Stimulated activated CD4-positive, alpha-beta T cell treated with anti-CD3 and anti-CD28 coated beads, Interleukin-1b, Interleukin-23, amount 100 ng/mL, for 24 hours (primary cell): ENCODE data around the gene LUZP1.

Experiments
- DNase-seq, 4 experiments: peaks; one replicate each; pipeline ENCODE4 v3.0.0-alpha.2; 2020; ENCODE audit warnings: low read depth in 4 of 4, low spot score in 1 of 4

LUZP1 gene

DNA sequence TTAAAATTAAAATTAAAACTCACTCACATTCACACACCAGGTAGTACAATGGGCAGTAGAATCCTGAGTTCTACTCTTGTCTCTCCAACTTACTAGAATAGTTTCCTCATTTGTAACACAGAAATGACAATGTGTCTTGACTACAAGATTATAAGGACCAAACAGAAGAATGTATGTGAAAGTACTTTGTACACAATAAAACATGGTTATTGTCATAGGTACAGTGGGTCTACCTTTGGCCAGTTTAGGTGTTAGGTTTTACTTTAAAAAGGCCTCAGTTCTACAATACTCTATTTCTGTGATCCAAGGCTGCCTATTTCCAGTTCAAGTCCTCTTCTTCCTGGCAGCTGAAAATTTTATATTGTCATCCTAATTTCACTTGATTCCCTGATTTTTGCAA lies 50.2 kb downstream of the LUZP1 start:
- no peak for DNase-seq

DNA sequence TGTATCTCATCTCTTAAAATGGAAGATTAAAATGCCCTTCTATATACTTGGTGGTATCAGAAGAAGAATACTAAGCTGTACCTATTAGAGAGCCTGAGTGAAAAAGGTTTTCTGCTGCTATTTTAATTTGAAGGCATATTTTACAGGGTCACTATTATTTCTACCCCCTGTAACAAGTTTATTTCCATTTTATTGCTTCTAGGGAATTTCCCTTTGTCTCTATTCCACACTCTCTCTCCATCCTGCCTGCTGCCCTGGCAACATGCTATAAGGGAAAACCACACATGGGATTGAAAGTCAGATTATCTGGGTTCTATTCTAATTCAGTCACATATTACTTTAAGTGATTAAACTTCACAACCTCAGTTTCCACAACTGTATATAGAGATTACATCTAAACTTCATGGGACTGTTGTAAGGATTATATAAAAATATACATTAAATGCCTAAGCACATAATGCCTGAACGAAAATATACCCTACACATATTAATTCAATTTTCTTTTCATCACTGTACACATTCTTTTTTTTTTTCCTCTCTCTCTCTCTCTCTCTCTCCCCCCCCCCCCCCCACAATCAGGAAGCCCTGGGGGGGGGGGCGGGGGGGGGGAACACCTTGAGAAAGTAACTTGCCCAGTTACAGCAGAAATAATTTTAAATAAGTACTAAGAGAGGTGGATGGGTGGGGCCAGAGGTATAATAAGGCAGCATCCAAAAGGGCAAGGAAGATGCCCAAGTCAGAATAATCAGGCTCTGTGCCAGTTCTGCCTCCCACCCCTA lies 51.5 kb downstream of the LUZP1 start:
- DNase-seq = no peak

DNA sequence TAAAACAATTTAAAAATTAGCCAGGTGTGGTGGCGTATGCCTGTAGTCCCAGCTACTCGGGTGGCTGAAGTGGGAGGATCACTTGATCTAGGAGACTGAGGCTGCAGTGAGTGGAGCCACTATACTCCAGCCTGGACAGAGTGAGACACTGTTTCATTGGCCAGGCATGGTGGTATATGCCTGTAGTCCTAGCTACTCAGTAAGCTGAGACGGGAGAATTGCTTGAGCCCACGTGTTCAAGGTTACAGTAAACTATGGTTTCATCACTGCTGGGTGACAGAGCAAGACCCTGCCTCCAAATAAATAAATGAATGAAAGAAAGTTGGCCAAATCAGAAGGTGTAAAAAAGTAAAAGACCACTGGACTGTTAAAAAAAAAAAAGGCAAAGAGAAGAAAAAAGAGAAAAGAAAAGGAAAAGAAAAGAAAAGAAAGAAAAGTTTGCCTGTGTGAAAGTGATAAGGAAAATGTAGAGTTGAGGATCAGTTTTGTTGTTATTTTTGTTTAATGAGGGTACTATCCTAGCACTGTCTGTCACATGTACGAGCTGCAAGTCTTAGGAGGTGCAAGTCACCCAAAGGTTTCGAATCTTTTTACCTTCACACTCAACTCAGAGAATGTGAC lies 52.3 kb downstream of the LUZP1 start:
- no peak for DNase-seq

DNA sequence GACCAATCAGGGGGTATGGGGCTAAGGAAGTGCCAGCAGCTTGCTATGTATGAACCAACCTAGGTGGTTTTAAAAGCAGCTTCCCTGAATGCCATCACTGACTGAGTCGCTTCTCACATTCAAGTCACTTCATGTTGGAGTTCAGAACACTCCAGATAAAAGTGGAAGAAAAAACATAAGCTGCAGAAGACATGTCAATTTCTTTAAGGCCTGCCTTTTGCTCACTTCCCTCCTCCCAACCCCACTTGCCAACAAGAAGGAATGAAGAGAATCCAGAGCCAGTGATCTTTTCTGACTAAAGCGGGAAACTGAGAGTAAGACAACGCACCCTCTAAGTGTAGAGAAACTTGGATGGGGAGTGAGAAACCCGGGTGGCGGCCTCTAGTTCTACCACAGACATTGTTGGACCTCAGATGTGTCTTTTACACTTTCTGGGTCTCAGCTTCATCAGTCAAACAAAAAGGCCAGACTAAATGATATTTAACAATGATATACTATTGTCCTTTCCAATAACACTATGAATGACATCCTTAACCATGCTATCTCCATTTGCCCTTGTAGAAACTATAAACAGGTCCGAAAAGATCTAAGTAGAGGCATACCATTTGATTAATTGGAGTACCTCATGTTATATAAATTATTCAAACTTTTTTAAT lies 54.1 kb downstream of the LUZP1 start:
- DNase-seq = no peak

DNA sequence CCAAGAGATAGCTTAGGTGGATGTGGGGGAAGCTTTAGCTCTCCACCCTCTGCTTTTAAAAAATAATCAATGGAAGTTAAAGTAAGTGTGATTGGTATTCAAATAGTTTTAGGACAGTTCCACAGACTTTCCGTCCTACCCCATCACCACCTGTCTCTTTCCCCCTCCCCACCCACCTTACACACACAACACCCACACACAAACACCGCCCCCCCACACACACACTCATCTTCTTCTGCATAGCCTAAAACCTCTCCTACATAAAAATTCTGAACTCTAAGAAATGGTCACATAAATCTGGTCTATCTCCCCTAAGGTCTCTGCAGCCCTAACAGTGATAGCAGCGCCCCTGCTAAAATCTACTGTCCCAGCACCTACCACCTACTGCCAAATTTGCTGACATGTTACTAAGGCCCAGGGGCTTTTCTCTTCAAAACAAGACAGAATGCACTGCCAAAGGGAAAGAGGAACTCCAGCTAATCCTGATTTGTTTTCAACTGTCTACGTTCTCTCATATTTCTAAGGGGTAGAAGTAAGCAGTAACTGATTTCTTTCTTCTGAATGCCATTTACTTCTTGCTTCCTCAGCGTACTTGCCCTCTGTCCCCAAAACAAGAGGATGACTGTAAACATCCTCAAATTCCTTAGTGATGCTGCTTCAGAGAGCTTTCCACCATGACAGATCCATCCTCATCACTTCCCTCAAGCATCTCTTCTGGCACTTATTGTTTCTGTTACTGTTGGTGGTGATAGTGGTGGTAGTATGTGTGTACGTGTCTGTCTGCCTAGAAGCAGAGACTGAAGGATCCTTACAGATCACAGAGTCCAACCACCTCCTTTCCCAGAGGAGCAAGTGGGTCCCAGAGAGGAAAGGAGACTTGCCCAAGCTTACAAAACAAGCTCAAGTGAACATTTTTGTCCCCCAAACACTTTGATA lies 56.8 kb downstream of the LUZP1 start:
- DNase-seq = no peak

DNA sequence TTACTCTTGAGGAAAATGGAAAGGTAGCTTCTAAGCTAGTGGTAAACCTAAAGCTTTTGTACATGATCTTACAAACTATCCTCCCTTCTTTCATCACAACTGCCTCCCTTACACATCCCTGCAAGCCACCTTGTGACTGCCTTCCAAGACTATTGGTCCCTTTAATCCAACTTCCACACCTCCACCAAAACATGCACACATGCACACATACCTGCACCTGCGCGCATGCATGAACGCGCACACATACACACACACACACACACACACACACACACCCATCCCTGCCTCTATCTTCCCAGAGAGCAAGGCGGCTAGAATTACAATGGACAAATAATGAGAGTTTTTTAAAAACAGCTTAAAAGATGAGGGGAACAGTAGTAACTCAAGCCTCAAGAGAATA lies 58.3 kb downstream of the LUZP1 start:
- DNase-seq = no peak

DNA sequence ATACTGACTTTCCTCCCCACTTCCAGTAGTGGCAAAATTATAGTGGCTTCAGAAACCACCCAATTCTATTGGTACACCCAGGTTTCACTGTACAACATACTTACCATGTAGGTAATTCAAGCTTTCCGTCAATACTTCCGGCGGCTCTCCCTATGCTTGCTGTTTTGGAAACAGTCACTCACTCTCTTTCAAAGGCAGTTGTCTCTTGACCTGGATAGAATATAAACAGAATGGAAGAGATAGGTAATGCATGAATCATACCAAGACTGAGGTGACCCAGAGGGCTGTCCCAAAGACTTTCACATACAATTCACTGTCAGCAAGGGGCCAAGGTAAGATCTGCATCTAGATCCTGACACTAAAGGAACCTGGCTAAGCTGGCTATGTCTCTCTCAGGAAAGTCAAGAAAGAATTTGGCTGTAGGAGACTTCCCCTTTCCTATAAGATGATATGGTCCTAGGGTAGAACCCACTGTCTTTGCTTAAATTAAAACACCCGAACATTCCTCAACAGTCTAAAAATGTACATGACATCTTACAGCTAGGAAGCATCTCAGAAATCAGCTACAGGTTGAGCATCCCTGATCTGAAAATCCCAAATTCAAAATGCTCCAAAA lies 59.6 kb downstream of the LUZP1 start:
- peak in 1 of 4 experiments; percentile 15 for DNase-seq

DNA sequence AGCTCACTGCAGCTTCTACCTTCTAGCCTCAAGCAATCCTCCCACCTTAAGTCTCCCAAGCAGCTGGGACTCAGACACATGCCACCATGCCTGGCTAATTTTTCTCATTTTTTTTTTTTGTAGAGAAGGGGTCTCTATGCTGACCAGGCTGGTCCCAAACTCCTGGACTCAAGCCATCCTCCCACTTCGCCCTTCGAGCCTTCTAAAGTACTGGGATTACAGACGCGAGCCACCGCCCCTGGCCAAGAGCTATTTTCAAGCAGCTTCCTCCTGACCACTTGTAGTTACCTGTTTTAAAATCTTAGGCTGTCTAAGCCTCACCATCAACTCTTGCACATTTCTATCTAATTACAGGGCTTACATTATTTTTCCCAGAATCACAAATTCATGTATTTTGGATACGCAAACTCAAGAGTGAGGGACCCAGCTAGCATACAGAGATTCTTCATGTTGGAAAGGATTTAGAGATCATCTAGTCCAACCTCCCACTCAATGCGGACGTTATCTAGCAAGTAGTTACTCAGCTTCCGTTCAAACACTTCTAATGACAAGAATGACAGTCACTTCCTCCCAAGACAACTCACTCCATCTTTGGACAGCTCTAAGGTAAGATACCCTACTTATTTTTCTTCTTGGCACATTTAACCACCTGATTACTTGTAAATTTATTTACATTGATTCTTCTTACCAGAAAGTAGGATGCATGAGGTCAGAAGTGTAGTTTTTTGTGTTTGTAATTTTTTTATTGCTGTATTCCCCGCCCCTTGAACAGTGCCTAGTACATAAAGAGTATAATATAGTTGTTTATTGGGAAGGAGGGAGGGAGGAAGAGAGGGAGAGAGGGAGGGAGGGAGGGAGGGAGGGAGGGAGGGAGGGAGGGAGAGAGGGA lies 65.4 kb downstream of the LUZP1 start:
- DNase-seq = peak in 1 of 4 experiments; percentile 15

DNA sequence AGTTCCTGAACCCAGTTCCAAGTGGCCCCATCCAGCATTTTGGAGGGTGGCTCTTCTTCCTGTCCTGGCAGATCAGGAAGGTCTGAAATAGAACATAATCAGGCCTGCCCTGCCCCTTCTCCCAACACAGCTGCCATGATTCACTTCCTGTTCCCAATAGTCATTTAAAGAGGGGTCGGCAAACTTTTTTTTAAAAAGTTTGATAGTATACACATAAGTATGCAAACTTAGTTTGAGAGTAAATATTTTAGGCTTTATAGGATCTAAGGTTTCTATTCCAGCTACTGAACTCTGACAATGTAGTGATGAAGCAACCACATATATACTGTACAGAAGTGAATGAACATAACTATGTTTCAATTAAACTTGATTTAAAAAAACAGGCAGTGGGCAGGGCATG lies 66.4 kb downstream of the LUZP1 start:
- DNase-seq = no peak

DNA sequence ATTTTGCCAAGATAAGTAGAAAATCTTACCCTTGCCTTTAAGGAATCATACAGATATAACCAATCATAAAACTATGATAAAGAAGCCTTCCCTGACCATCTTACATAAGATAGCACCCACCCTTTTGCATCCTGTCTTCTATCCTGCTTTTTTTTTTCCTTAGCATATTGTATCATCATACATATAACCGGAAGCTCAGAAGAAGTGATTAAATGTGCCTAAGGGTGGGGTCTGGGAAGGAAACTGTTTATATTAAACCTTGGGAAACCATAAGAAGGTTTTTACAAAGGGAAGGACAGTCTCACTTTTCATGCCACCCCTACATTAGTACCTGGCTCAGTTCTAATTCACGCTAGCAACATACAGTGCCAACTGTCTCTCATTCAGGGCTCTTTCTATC lies 66.8 kb downstream of the LUZP1 start:
- no peak for DNase-seq

DNA sequence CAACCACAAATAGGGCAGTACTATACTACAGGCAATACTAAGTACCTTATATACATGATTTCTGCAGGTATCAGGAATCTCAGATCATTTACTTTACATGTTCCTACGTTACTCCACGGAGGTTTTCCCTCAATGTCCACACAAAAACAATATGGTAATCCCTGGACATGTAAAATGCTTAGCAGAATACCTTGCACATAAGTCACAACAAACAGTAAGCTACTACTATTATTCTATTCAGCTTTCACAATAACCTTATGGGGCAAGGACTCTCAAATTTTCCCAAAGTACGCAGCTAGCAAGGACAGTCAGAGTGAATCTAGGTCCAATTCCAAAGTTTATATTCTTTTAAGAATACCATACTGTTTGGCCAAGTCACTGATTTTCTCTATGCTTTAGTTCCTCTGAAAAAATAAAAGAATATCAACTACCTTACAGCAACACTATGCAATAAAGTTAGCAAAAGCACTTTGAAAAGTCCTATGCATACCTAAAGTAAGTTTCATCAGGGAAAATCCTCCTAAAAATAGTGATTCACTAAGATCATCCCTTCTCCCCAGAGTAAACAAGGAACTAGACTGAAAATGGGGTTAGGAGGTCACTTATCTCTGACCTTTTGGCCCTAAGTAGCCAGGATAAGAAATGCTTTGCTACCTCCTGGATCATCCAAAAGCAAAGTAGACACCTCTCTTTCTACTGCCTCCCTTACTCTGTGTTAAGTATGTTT lies 67.4 kb downstream of the LUZP1 start:
- DNase-seq = no peak

DNA sequence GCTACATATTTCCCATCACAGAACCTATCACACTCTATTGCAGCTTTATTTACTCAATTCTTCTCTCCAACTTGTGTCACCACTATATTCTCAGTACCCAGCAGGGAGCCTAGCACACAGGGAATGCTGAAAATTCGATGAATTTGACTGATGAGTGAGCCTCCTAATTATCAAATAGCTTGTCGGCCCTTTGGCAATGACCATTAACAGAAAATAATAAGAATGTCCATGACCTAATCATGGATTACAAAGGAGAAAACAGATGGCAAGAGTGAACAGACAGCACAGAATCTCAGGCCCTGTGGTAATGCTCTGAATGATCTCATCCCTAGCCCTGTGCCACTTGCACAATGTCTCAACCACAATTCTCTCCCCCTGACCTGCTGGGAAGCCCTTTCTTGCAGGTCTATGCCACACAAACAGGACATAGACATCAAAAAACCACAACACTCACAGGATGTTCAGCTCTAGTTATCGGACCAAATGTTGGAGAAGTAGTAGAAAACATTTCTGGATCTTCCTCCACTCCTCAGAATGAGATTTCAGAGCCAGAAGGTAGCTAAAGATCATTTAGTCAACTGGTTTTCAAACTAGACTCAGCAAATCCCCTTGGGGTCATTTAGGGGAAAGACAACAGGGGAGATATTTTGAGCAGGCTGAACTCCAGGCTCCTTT lies 68.4 kb downstream of the LUZP1 start:
- DNase-seq = no peak

DNA sequence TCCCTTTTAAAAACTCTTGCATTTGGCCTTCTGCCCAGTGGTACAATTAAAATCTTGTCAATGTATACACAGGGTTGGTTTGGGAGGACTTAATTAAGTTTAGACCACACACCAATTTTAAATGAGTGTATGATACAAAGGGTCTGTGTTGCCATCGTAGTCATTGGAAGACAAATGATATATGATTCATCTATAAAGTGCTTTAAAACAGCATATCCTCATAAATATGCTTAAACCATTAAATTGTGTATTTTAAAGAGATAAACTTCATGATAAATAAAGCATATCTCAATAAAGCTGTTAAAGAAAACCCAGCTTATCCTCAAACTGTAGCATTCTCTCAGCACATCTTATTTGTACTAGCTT lies 69.5 kb downstream of the LUZP1 start:
- no peak for DNase-seq

DNA sequence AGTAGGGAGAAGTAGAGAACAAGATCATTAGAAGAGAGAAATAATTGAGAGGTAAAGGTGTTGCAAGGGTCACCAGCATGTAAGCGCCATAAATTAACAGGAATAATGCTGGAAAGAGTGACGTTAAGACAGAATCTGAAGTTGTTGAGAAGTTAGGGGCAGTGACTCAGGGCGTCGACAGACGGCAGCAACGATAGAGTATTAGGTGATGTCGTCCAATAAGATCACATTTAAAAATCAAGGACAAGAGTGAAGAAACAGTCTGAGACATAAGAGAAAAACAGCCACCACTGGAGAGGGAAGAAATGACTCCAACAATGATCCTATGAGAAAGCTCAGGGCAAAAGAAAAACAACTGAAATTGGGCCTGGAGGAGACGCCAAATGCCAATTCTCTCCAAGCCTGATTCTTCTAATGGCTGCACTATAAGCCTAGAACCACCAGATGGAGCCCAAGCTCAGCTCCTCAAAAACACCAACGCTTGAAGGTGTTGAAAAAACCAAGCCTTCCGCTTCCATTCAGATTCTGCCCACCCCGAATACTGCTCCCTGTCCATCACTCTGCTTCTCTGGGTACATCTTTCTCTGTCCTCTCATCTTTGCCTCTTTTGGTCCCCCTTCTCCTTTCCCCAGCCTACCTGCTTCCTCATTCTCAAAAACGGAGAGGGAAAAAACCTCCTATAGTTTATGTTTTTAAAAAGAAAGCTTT lies 70.0 kb downstream of the LUZP1 start:
- DNase-seq = peak in 3 of 4 experiments; percentile 27 to 43 (median 32)

DNA sequence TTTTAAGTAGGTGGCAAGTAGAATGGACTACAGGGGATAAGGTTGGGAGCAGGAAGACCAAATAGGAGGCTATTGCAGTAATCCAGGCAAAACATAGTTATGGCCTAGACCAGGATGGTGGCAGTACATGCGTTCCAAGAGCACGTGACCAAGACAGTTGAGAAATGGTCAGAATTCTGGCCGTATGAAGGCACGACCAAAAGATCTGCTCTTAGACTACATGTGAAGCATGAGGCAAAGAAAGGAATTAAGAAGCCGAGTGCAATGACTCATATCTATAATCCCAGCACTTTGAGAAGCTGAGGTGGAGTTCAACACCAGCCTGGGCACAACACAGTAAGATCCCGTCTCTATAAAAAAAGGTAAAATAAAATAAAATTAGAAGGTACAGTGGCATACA lies 71.3 kb downstream of the LUZP1 start:
- DNase-seq = no peak

DNA sequence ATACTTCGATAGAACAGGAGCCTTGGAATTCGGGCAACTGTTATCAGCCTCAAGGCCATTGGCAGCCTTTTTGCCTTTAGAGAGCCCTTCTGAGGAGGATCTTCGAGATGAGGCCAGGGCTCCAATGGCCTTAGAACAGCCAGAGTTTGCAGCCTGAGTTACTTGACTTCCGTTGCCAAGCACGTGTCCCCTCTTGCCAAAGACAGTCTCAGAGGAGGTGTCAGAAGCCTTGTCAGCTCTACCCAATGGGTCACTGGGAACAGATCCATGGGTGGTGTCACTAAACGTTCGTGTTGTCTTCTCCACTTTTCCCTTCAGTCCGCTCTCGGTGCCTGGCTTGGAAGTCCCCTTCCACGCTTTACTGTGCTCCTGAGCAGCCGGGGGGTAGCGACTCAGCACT lies 76.2 kb downstream of the LUZP1 start:
- DNase-seq = no peak

DNA sequence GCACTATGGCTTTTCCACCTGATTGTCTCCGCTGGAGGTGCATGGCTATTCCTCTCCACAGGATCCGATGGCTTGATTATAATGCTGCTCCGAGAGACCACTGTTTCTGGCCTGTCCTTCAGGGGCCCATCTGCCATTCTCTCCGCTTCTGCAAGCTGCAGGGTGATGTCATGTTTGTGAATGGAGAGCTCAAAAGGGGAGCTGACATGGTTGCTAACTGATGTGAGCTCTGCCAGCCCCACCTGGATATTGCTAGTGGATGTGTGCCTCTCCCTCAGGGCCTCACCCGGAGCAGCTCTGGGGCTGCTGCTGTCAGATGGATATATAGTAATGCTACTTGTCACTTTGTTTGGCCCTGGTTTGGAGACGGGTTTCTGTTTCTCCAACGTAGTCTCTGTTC lies 77.1 kb downstream of the LUZP1 start:
- DNase-seq = no peak

DNA sequence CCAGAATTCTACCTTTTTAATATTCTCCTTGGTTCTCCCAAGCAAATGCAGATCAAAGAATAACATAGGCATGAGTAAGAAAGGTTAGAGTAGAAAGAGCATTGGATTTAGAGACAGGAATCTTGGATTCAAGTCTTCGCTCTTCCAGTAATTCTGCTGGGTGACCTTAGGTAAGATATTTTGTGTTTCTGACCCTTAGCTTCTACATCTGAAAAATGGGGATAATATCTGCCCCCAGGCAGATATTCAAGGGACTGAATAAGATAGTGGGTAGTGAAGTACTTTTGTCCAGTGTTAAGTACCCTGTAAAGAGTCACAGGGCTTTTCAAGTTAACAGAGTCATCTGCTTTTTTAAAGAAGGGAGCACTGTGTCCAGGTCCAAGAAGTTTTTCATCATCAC lies 78.6 kb downstream of the LUZP1 start:
- DNase-seq = no peak
